Fibroblast of gingiva (primary cell): ENCODE results near the gene PTPRG.

Experiments used
- DNase-seq: peaks from one replicate; pipeline ENCODE4 v3.0.0-alpha.2; 2011; ENCODE audit warnings: low read depth

Gene PTPRG

GRCh38 chr3:61650719-61651410, 89.5 kb downstream of the PTPRG start:
- no peak for DNase-seq

GRCh38 chr3:61657689-61658088, 96.3 kb downstream of the PTPRG start:
- no peak for DNase-seq

GRCh38 chr3:61662861-61663260, 101.5 kb downstream of the PTPRG start:
- no peak for DNase-seq

- no peak for DNase-seq
These were observed 102.2 kb downstream of the PTPRG start for GRCh38 chr3:61663356-61664104.

GRCh38 chr3:61664105-61664482, 102.7 kb downstream of the PTPRG start:
- DNase-seq: peak; percentile 94

GRCh38 chr3:61665121-61665520, 103.8 kb downstream of the PTPRG start:
- no peak for DNase-seq

GRCh38 chr3:61665987-61666386, 104.6 kb downstream of the PTPRG start:
- DNase-seq: no peak

GRCh38 chr3:61666615-61667330, 105.4 kb downstream of the PTPRG start:
- DNase-seq: peak; percentile 28

- DNase-seq: no peak
These were observed 106.0 kb downstream of the PTPRG start for GRCh38 chr3:61667383-61667782.

- DNase-seq: peak; percentile 39
These were observed 106.4 kb downstream of the PTPRG start for GRCh38 chr3:61667814-61668213.

GRCh38 chr3:61668317-61668864, 107.0 kb downstream of the PTPRG start:
- DNase-seq: no peak

- no peak for DNase-seq
These were observed 107.8 kb downstream of the PTPRG start for GRCh38 chr3:61669203-61669602.

GRCh38 chr3:61669668-61670299, 108.4 kb downstream of the PTPRG start:
- DNase-seq: no peak

- DNase-seq: no peak
These were observed 112.3 kb downstream of the PTPRG start for GRCh38 chr3:61673651-61674050.

GRCh38 chr3:61674596-61674995, 113.2 kb downstream of the PTPRG start:
- no peak for DNase-seq

GRCh38 chr3:61679026-61679425, 117.7 kb downstream of the PTPRG start:
- no peak for DNase-seq

GRCh38 chr3:61680617-61681016, 119.2 kb downstream of the PTPRG start:
- no peak for DNase-seq

GRCh38 chr3:61681636-61682035, 120.3 kb downstream of the PTPRG start:
- peak; percentile 21 for DNase-seq

- DNase-seq: peak; percentile 91
These were observed 121.5 kb downstream of the PTPRG start for GRCh38 chr3:61682671-61683548.

GRCh38 chr3:61683549-61684236, 122.3 kb downstream of the PTPRG start:
- peak; percentile 87 for DNase-seq

- DNase-seq: peak; percentile 94
These were observed 123.0 kb downstream of the PTPRG start for GRCh38 chr3:61684386-61684785.
